Tibial artery (tissue), 4 donors: ENCODE data around the gene JMJD8.

Experiments
- DNase-seq, 2 donors: peaks; one replicate each; pipeline ENCODE4 v3.0.0-alpha.2; 2019
- H3K27ac ChIP-seq, 2 donors: fragments of 200-600 bp; sonication (generic) in 1 of 2; 1 replicate in 1 of 2; 2 replicates in 1 of 2; pipeline ENCODE4 v1.5.1; 2018 to 2019; ENCODE audit warnings: mild to moderate bottlenecking in 1 of 2
- H3K27me3 ChIP-seq, 2 donors: fragments of 200-600 bp; sonication (generic) in 1 of 2; one replicate each; pipeline versions ENCODE4 v1.5.1 to v1.6.0; 2016 to 2019
- H3K36me3 ChIP-seq, 3 donors: fragments of 200-600 bp; sonication (generic) in 2 of 3; one replicate each; pipeline ENCODE4 v1.5.1; 2016 to 2019; ENCODE audit warnings: mild to moderate bottlenecking in 2 of 3
- H3K4me1 ChIP-seq, 4 donors: fragments of 200-600 bp; sonication (generic) in 2 of 4; 1 replicate in 3 of 4; 2 replicates in 1 of 4; pipeline ENCODE4 v1.5.1; 2016 to 2019
- H3K4me3 ChIP-seq, 2 donors: fragments of 200-600 bp; sonication (generic) in 1 of 2; 1 replicate in 1 of 2; 2 replicates in 1 of 2; pipeline ENCODE4 v1.5.1; 2018 to 2019; ENCODE audit warnings: mild to moderate bottlenecking in 2 of 2
- H3K9me3 ChIP-seq, 3 donors: fragments of 200-600 bp; sonication (generic) in 1 of 3; one replicate each; pipeline ENCODE4 v1.5.1; 2016 to 2019
- CTCF ChIP-seq, 2 experiments: fragments of 200-600 bp in 1 of 2; fragments of 450-650 bp in 1 of 2; IDR thresholded peaks; one replicate each; pipeline ENCODE4 v1.5.1; 2017 to 2019; ENCODE audit warnings: antibody characterized with exemption in 2 of 2, mild to moderate bottlenecking in 1 of 2, moderate library complexity in 1 of 2
- intact Hi-C: fragments of 100-400 bp; cut with DNase I; formaldehyde crosslinking; loops from one replicate; pipeline ENCODE4 v1.15.0; 2023; ENCODE audit warnings: low total_unique reads

The JMJD8 gene

DNA sequence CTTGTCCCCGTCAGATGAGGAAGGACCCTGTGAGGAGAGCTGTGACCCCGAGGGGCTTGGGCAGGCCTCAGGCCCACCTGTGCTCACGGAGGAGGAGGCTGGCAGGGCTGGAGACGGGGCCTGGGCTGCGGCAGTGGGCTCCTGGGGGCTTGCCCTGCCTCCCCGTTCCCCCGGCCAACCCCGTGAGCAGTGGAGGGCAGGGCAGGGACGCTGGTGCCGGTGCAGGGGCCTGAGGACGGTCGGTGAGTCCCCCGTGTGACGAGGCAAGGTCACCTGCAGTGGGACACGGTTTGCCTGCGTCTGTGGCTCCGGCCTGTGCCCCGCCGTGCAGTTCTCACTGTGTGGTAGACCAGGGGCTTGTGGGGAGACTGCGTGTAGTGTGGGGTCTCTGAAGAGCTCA lies 24.5 kb downstream of the JMJD8 start:
- no peak overlapping the region for H3K4me3 ChIP-seq
- H3K27me3 ChIP-seq, result no peaks in the 10 kb centered on the region
- no peaks in the 10 kb centered on the region for H3K9me3 ChIP-seq
- peaks cover 0 to 15% (median 13%) of the 10 kb centered on the region in 4 donors for H3K4me1 ChIP-seq
- no peak overlapping the region for H3K27ac ChIP-seq
- no peak for TF ChIP-seq CTCF (IDR thresholded peaks at IDR 0.05)
- no peak for DNase-seq
- intact Hi-C loops, result loop anchor here (5.0 kb wide), 1 partner anchor 82 kb away; no protein-coding TSS in a partner anchor
- peaks cover 0 to 56% (median 5%) of the 10 kb centered on the region in 3 donors for H3K36me3 ChIP-seq

- DNase-seq, result no peak
- H3K4me1 ChIP-seq, result peaks cover 0 to 15% (median 13%) of the 10 kb centered on the region in 4 donors
- H3K4me3 ChIP-seq, result no peak overlapping the region
- peaks cover 0 to 61% (median 5%) of the 10 kb centered on the region in 3 donors for H3K36me3 ChIP-seq
- H3K27ac ChIP-seq, result no peak overlapping the region
- no peaks in the 10 kb centered on the region for H3K27me3 ChIP-seq
- intact Hi-C loops, result loop anchor here (5.0 kb wide), 1 partner anchor 82 kb away; no protein-coding TSS in a partner anchor
- H3K9me3 ChIP-seq, result no peaks in the 10 kb centered on the region
- TF ChIP-seq CTCF (IDR thresholded peaks at IDR 0.05), result no peak
Observed at GRCh38 chr16:658679-659571, 25.2 kb downstream of the JMJD8 start.

GRCh38 chr16:657487-657886 lies 26.6 kb downstream of the JMJD8 start:
- H3K27ac ChIP-seq, result no peak overlapping the region
- H3K4me1 ChIP-seq, result peaks cover 0 to 15% (median 13%) of the 10 kb centered on the region in 4 donors
- intact Hi-C loops, result loop anchor here (5.0 kb wide), 1 partner anchor 80 kb away; no protein-coding TSS in a partner anchor
- no peak overlapping the region for H3K4me3 ChIP-seq
- H3K27me3 ChIP-seq, result no peaks in the 10 kb centered on the region
- TF ChIP-seq CTCF (IDR thresholded peaks at IDR 0.05), result no peak
- H3K9me3 ChIP-seq, result no peaks in the 10 kb centered on the region
- H3K36me3 ChIP-seq, result peaks cover 0 to 71% (median 5%) of the 10 kb centered on the region in 3 donors
- no peak for DNase-seq

DNA sequence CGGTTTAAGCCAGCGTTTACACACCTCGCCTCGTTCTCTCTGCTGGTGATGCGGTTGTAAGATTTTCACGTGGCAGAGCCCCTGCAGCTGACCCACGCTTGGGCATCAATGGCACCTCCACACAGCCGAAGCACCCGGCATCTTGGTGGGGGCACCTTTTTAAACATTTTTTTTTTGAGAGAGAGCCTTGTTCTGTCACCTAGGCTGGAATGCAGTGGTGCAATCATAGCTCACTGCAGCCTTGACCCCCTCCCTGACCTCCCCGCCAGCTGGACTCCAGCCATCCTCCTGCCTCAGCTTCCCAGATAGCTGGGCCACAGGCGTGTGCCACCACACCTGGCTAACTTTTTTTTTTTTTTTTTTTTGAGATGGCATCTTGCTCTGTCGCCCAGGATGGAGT lies 30.1 kb downstream of the JMJD8 start:
- intact Hi-C loops, result no loop called here
- DNase-seq, result no peak
- Histone ChIP-seq H3K27me3 (no peaks in the 10 kb centered on the region), H3K9me3 (no peaks in the 10 kb centered on the region), H3K4me3 (no peak overlapping the region), H3K27ac (no peak overlapping the region), H3K4me1 (peaks cover 0 to 14% (median 9%) of the 10 kb centered on the region in 4 donors), H3K36me3 (peaks cover 0 to 80% (median 12%) of the 10 kb centered on the region in 3 donors)
- TF ChIP-seq CTCF (IDR thresholded peaks at IDR 0.05), result no peak

GRCh38 chr16:652454-653305 lies 31.5 kb downstream of the JMJD8 start:
- no peak overlapping the region for H3K27ac ChIP-seq
- no peaks in the 10 kb centered on the region for H3K27me3 ChIP-seq
- peaks cover 0 to 66% (median 7%) of the 10 kb centered on the region in 3 donors for H3K36me3 ChIP-seq
- peaks cover 7 to 24% (median 19%) of the 10 kb centered on the region in 4 donors for H3K4me1 ChIP-seq
- no peak for TF ChIP-seq CTCF (IDR thresholded peaks at IDR 0.05)
- H3K9me3 ChIP-seq, result no peaks in the 10 kb centered on the region
- no peak for DNase-seq
- intact Hi-C loops, result no loop called here
- no peak overlapping the region for H3K4me3 ChIP-seq
